ENCODE measurements around the gene SPTB. TPM values are rescaled to one million over a fixed set of nuclear protein-coding genes. Genes with fewer than 3 reads are reported as not detected.

The SPTB gene
- total and polyA plus RNA-seq, 3 donors from 2014 or later: 3.3 to 6.6 (median 5.6) TPM

DNA sequence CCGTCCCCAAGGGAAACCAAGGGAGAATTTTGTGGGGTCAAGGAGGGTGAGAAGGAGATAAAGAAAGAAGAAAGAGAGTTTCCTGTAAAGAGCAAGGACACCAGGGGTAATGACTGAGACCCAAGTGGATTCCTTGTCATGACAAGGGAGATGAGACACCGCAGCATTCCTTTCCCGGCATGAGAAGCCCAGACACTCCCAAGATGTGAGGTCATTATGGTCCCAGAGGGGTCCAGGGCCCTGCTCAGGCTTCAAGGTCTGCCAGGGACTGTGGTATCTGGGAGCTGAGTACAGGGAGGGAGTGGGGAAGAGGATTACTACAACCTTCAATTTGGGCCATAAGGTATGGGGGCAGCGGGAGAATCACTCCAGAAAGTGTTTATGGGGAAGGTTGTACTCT, 58.1 kb downstream of the SPTB start:
- H3K4me1 ChIP-seq: peaks cover 3% of the 10 kb centered on the region
- no peak overlapping the region for H3K27ac ChIP-seq
- TF ChIP-seq, protein P1, sequence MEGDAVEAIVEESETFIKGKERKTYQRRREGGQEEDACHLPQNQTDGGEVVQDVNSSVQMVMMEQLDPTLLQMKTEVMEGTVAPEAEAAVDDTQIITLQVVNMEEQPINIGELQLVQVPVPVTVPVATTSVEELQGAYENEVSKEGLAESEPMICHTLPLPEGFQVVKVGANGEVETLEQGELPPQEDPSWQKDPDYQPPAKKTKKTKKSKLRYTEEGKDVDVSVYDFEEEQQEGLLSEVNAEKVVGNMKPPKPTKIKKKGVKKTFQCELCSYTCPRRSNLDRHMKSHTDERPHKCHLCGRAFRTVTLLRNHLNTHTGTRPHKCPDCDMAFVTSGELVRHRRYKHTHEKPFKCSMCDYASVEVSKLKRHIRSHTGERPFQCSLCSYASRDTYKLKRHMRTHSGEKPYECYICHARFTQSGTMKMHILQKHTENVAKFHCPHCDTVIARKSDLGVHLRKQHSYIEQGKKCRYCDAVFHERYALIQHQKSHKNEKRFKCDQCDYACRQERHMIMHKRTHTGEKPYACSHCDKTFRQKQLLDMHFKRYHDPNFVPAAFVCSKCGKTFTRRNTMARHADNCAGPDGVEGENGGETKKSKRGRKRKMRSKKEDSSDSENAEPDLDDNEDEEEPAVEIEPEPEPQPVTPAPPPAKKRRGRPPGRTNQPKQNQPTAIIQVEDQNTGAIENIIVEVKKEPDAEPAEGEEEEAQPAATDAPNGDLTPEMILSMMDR (IDR thresholded peaks at IDR 0.05): no peak
- no peak for TF ChIP-seq POLR2A (IDR thresholded peaks at IDR 0.05)
- no peaks in the 10 kb centered on the region for H3K27me3 ChIP-seq
- H3K9me3 ChIP-seq: no peaks in the 10 kb centered on the region
- no peak for DNase-seq
- H3K4me3 ChIP-seq: no peak overlapping the region
- WGBS, 2 donors: 84 to 87% methylated on average over 4 of the region's 4 CpGs
- no peaks in the 10 kb centered on the region for H3K36me3 ChIP-seq (ENCODE audit: low read depth, missing control alignments)
- intact Hi-C loops (cut with DNase I; ENCODE audit: low total_unique reads): no loop called here

GRCh38 chr14:64818151-64818550, 61.6 kb downstream of the SPTB start:
- WGBS, 2 donors: 85 to 87% methylated on average over 9 of the region's 9 CpGs
- Histone ChIP-seq H3K27ac (no peak overlapping the region), H3K4me3 (no peak overlapping the region), H3K27me3 (no peaks in the 10 kb centered on the region), H3K4me1 (no peaks in the 10 kb centered on the region), H3K36me3 (ENCODE audit: low read depth, missing control alignments) (no peaks in the 10 kb centered on the region), H3K9me3 (no peaks in the 10 kb centered on the region)
- TF ChIP-seq, protein P1 (IDR thresholded peaks at IDR 0.05): no peak
- no peak for TF ChIP-seq POLR2A (IDR thresholded peaks at IDR 0.05)
- intact Hi-C loops (cut with DNase I; ENCODE audit: low total_unique reads): no loop called here
- no peak for DNase-seq

DNA sequence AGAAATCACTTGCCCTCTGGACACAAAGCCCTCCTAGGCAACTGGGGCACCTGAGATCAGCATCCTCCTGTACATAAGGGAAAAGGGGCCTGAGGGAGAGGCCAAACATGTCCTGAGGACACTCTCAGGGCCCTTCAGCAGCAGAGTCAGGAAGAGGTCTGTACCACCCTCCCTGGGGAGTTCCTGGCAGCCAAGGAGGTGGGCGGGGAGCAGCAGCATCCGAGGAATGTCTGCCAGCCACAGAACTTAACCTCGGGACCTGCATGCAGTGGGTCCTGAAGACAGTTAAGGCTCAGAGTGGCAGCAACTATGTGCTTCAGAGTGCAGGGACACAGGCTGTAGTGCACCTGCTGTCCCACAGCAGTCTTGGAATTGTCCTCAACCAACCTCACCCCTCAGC, 62.1 kb downstream of the SPTB start:
- Histone ChIP-seq H3K9me3 (no peaks in the 10 kb centered on the region), H3K4me1 (no peaks in the 10 kb centered on the region), H3K36me3 (ENCODE audit: low read depth, missing control alignments) (no peaks in the 10 kb centered on the region), H3K27ac (no peak overlapping the region), H3K4me3 (no peak overlapping the region), H3K27me3 (no peaks in the 10 kb centered on the region)
- TF ChIP-seq, protein P1 (IDR thresholded peaks at IDR 0.05): no peak
- TF ChIP-seq POLR2A (IDR thresholded peaks at IDR 0.05): no peak
- intact Hi-C loops (cut with DNase I; ENCODE audit: low total_unique reads): no loop called here
- DNase-seq: no peak
- WGBS, 2 donors: 54 to 59% methylated on average over 3 of the region's 3 CpGs

DNA sequence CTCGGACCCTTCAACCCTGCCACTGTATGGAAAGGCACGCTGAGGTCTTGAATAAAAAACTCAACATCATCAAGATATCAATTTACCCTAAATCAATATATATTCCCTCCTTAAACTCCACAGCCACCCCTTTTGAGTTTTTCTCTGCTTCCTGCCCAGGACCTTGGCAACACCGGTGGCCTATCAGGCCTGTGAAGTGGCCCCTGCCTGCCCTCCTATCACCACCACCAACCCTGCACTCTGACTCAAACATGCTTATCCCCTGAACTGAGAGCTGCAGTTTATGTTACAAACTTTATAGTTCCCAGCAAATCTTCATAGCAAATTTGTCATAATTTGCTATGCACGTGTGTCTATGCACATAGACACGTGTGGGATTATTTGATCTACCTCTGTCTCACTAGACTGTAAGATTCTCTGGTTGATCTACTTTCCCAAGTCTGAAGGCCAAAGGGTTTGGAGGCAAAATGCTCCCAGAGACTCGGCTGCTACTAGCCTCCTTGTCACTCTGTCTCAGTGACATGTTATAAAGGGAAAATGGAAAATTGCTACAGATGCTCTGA, 63.4 kb downstream of the SPTB start:
- H3K4me3 ChIP-seq: no peak overlapping the region
- 87 to 95% methylated on average over 6 of the region's 6 CpGs for whole genome bisulfite sequencing, 2 donors

More for the DNA sequence above, 63.4 kb downstream of the SPTB start:
- Histone ChIP-seq H3K4me1 (no peaks in the 10 kb centered on the region), H3K36me3 (ENCODE audit: low read depth, missing control alignments) (no peaks in the 10 kb centered on the region), H3K27ac (no peak overlapping the region), H3K27me3 (no peaks in the 10 kb centered on the region), H3K9me3 (no peaks in the 10 kb centered on the region)
- intact Hi-C loops (cut with DNase I; ENCODE audit: low total_unique reads): no loop called here
- TF ChIP-seq POLR2A (IDR thresholded peaks at IDR 0.05): no peak
- TF ChIP-seq, protein P1 (IDR thresholded peaks at IDR 0.05): no peak
- no peak for DNase-seq
